SK-N-SH (cell line): Measurements from ENCODE around the gene ZBTB24.

Experiments
- CTCF ChIP-seq: fragments of 200-600 bp; sonication (generic); IDR thresholded peaks from 2 replicates; pipeline ENCODE4 v1.6.1; 2017; ENCODE audit warnings: antibody characterized with exemption, mild to moderate bottlenecking, moderate library complexity
- EZH2phosphoT487 ChIP-seq: fragments of 200-600 bp; sonication (generic); IDR thresholded peaks from 2 replicates; pipeline ENCODE4 v1.6.1; 2017; ENCODE audit warnings: low read depth, mixed run types, mild to moderate bottlenecking, antibody characterized with exemption, moderate library complexity, borderline replicate concordance
- GATA2 ChIP-seq: sonication (generic); formaldehyde crosslinking; IDR thresholded peaks from 2 replicates; pipeline ENCODE4 v1.5.0; 2020; ENCODE audit warnings: mild to moderate bottlenecking, missing genetic modification reagents
- IRF3 ChIP-seq: fragments of 150-350 bp; IDR thresholded peaks from 2 replicates; pipeline ENCODE4 v1.6.1; 2016; ENCODE audit warnings: mild to moderate bottlenecking, low read depth, low read length
- JUND ChIP-seq: IDR thresholded peaks from 2 replicates; pipeline ENCODE4 v1.4.0; 2012
- NFIC ChIP-seq: IDR thresholded peaks from 2 replicates; pipeline ENCODE4 v1.4.0; 2012; ENCODE audit warnings: borderline replicate concordance
- POLR2AphosphoS5 ChIP-seq: IDR thresholded peaks from 2 replicates; pipeline ENCODE4 v1.6.1; 2012; ENCODE audit warnings: low read depth, low read length
- RAD21 ChIP-seq: IDR thresholded peaks from 2 replicates; pipeline ENCODE4 v1.6.1; 2012; ENCODE audit warnings: mild to moderate bottlenecking, low read length
- REST ChIP-seq: IDR thresholded peaks from 2 replicates; pipeline ENCODE4 v1.6.1; 2012; ENCODE audit warnings: mild to moderate bottlenecking, low read depth, low read length, moderate library complexity
- SIN3A ChIP-seq: IDR thresholded peaks from 2 replicates; pipeline ENCODE4 v1.6.1; 2012; ENCODE audit warnings: low read depth, mild to moderate bottlenecking, low read length, moderate library complexity, borderline replicate concordance
- SMC3 ChIP-seq: IDR thresholded peaks from 2 replicates; pipeline ENCODE4 v1.6.1; 2012; ENCODE audit warnings: low read depth, low read length, improper control_type of control experiment
- TEAD4 ChIP-seq: IDR thresholded peaks from 2 replicates; pipeline ENCODE4 v1.4.0; 2012; ENCODE audit warnings: mild to moderate bottlenecking, borderline replicate concordance; ENCODE audit not compliant: insufficient read depth
- USF2 ChIP-seq: fragments of 150-350 bp; IDR thresholded peaks from 2 replicates; pipeline ENCODE4 v1.6.1; 2017; ENCODE audit warnings: antibody characterized with exemption, low read length, low read depth, borderline replicate concordance
- YY1 ChIP-seq: IDR thresholded peaks from 2 replicates; pipeline ENCODE4 v1.4.0; 2012; ENCODE audit warnings: low read depth, mild to moderate bottlenecking

GRCh38 chr6:109451376-109451775 is 31.6 kb downstream of the ZBTB24 start:
- TF ChIP-seq RAD21 = no peak
- TF ChIP-seq CTCF = no peak
- TF ChIP-seq USF2 = no peak
- no peak for TF ChIP-seq IRF3
- no peak for TF ChIP-seq YY1
- TF ChIP-seq EZH2phosphoT487 = no peak
- no peak for TF ChIP-seq SMC3
- no peak for TF ChIP-seq POLR2AphosphoS5
- no peak for TF ChIP-seq JUND
- no peak for TF ChIP-seq TEAD4
- no peak for TF ChIP-seq NFIC
- TF ChIP-seq SIN3A = no peak
- TF ChIP-seq REST = no peak
- no peak for TF ChIP-seq GATA2 (CRISPR knock-in tag)
